GM21723 (cell line): Measurements from ENCODE around the gene ROCK2.

ENCODE experiments used
- ATAC-seq: cut with Tn5 transposase; IDR thresholded peaks from one replicate; pipeline ENCODE4 v1.9.1; 2021; ENCODE audit warnings: mild to moderate bottlenecking, moderate library complexity; ENCODE audit not compliant: unreplicated experiment

The ROCK2 gene

GRCh38 chr2:11344342-11344955 lies at the start of gene ROCK2:
Gene ROCK2, minus strand, starts transcription at chr2:11344636. Its CDS starts 500 bp downstream, at chr2:11344136.
- ATAC-seq: peak; percentile 62

- no peak for ATAC-seq
Observed at GRCh38 chr2:11393711-11394236, 49.3 kb upstream of the ROCK2 start.

DNA sequence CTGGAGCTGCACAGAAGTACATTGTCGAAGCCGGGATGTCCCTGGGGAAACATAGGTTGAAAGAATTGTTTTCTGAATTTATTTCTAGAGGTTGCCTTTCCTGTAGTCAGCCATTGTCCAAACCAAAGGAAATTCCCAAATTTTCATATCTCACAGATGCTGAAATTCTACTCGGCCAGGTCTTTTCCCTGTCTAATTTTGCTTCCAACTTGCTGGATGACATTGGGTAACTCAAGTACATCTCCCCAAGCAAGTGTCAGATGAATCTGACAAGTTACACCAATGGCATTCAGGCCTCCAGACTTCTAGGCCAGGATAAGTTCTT lies 47.5 kb upstream of the ROCK2 start:
- no peak for ATAC-seq

GRCh38 chr2:11390399-11390658 lies 45.9 kb upstream of the ROCK2 start:
- ATAC-seq: no peak

GRCh38 chr2:11389551-11390398 lies 45.3 kb upstream of the ROCK2 start:
- no peak for ATAC-seq

- no peak for ATAC-seq
Observed at GRCh38 chr2:11389052-11389420, 44.6 kb upstream of the ROCK2 start.

DNA sequence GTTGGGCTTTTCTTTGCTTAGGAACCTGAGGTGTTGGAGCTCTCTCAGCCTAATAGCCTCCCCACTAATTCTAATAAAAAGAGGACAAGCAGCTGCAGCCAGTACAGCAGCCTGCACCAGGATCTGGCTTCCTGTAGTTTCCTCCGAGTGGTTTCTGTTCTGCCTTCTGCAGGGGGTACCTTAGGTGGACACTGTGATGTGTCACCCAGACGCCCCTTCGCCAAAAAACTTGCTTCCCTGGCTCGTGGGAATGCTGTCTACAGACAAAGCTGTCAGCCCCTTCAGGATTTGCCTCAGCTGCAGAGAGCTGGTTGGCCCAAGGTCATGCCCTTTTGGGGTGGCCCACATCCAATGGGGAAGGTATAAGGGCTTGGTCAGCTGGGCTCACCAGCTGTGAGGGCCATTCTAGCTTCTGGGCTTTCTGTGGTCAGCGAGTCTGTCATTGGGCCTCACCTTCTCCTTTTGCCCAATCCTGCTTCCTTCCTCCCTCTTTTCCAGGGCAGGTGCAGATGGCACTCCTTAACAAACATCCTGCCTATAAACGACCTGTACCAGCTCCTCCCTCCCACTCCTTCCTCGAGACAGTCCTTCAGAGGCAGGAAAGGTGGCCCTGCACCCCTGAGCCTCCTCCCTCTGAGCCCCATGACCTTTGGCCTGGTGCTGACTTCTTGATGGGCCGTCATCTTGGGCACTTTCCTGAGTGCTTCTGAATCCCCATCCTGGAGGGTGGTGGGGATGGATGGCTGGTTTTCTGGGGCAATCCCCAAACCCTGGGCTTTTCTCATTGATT lies 44.0 kb upstream of the ROCK2 start:
- ATAC-seq: no peak

DNA sequence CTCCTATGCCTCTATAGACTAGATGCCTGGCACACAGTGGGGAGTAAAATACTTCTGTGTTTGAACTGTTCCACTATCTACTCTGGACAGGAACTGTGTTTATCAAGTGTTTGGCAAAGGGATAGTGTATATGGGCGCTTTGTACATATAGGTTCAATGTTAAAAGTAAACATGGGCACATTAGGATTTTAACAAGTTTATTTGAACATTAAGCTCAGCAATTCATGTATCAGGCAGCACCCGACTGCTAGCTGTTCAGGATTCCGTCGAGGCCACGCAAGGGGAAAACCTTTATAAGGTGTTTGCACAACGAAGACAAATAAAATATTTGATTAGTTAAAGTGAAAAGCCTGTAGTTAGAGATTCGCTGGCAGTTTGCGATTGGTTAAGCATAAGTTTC lies 43.4 kb upstream of the ROCK2 start:
- no peak for ATAC-seq

- no peak for ATAC-seq
Observed at GRCh38 chr2:11387100-11387390, 42.6 kb upstream of the ROCK2 start.

DNA sequence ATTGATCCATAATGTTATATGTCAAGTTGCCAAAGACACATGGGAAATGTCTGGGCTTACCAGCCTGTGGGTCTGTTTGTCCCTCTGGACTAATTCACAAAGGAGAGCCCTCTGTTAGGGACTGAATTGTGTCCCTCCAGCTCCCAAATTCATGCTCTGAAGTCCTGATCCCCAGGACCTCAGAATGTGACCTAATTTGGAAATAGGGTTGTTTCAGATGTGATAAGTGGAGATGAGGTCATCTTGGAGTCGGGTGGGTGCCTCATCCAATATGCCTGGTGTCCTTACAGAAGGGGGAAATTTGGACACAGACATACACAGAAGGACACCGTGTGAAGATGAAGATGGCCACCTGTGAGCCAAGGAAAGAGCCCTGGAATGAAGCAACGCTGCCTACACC lies 41.4 kb upstream of the ROCK2 start:
- ATAC-seq: no peak

DNA sequence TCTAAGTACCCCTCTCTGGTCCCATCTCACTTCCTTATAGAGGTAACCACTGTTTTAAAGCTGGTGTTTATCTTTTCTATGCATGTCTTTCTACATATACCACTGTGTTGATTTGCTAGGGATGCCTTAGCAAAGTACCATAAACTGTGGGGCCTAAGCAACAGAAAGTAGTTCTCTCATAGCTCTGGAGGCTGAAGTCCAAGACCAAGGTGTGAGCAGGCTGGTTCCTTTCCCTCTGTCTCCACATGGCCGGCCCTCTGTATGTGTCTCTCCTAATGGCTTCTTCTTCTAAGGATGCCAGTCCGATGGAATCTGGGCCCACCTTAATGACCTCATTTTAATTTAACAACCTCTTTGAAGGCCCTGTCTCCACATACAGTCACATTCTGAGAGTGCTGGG lies 40.8 kb upstream of the ROCK2 start:
- ATAC-seq: no peak

DNA sequence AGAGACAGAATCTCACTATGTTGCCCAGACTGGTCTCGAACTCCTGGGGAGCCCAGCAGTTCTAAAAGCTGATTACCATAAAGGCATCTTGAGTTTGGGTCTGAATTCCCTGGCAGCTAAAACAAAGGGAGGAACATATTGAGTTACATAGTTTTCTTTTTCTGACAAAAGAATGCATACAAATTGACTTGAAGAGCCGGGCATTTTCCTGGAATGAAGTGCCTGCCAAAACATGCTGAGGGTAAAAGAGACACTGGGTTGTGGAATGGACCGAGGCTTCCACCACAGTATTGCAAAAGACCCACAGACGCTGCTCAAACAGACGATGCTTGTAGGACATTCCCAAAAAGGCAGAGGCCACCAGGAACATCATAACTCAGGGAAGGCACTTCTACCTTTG lies 35.1 kb upstream of the ROCK2 start:
- ATAC-seq: no peak

DNA sequence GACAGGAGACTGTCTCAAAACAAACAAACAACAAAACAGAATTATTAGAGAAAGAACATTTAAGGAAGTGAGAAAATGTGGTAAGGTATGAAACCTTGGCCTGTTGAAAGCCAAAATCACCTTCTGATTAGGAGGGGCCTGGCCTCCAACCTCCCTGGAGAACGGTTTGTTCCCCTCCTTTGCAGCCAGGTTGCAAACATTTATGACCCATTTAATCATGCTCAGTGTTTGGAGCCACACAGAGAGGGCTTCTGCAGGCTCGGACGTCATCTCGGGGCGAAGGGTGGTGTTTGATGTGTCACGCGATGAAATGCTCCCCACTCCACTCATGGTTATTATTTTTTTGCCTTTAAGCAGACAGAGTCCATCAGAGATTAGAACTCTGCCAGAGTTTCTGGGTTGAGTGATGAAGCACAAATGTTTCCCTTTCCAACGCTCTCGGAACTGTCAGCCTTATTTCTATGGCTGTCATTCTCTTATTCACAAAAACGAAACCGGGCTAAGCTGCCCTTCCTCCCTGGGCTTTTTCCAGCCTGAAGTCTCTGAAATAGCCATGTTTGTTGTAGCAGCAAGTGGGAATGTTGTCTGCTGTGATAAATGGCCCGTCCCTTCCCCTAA lies 33.6 kb upstream of the ROCK2 start:
- ATAC-seq: peak; percentile 91

DNA sequence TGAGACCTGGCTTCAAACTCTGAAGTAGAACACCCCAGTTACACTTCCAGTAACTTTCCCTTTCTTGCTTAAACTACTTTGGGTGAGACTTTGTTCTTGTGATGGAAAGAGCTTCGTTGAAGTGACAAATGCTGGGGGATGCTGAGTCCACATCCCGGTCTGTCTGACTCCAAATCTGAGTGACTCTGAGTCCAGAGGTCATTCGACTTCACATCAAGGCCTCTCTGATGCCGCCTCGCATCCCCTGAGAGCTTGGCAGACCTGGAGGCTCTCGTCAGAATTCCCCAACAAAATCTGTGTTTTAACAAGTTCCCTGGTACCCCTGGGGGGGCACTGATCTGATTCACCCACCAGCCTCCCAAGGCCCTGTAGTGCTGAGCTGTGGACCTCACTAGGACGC lies 31.6 kb upstream of the ROCK2 start:
- no peak for ATAC-seq

DNA sequence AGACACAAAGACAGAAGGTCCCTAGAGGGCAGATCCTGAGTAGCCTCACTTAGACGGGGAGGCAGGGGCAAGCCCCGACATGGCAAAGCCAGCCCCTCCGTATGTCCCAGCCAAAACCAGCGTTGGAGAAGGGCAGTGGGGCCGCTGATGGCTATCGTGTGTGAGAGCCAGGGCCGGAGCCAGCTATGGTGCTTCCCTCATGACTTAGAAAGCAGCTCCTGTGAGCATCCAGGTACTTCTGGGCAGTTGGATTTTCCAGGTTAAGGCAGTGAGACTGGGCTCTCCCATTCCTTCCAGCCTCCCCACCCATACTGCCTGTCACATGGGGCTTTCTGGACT lies 31.2 kb upstream of the ROCK2 start:
- ATAC-seq: no peak

DNA sequence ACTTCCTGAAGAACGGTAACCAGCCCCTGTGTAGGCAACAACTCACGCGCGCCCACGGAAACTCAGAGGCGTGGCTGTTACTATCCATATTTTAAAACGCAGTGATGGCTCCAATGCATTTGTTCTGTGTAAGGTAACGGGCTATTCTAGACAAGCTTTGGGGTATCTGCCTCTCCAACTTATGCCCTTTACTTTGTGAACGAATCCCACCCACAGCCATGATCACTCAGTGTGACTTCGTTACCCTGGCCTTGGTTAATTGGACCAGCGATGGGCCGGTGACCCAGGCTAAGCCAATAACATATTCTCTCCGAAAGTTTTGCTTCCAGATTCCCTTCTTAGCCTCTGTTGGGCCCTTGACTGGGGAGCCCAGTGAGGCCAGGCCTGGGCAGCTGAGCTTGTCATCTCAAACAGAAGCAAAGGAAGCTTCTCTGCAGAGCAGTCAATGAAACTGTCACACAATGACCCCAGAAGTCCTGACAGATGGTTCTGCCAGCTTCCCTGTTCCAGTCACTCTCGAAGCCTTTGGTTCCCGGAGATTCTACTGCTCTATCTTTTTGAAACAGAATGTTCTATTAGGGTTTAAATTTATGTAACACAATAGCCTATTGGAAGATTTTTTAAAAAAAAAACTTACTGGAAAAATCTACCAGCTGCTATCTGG lies 30.7 kb upstream of the ROCK2 start:
- ATAC-seq: no peak

GRCh38 chr2:11373096-11373495 lies 28.7 kb upstream of the ROCK2 start:
- no peak for ATAC-seq

DNA sequence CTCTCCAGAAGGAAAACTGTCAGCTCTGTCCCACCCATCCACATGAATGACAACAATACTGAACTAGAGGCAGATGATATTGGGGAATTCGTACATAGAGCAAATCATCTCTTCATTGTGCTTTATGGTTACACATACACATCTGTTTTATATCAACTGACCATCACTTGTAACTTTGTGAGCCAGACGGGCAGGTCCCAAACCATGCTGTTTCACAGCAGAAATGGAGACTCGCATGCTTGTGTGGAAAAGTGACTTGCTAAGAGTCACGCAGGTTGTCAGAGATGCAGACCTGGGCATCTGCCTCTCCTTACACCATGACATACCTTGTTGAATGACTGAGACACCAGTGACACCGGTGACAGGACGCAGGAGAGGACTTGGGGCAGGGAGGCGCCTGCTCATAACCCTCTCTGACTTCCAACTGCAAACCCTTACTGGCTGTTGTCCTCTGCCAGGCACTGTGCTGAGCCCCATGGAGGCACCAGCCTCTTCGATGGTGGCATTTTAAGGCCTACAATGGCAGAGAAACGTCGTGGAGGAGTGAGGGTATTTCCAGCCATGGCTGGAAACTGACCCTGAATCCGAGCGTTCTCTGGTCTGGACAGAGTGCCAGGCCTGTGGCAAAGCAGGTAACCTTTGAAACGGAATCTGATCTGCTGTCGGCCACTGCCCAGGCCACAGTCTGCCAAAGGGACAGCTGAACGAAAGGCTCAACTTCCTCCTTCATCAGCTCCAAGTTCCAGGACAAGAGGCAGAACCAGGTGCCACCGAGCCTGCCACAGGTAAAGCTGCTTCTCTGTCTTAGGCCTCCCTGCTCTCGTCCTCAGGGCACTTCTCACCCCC lies 26.9 kb upstream of the ROCK2 start:
- ATAC-seq: no peak

DNA sequence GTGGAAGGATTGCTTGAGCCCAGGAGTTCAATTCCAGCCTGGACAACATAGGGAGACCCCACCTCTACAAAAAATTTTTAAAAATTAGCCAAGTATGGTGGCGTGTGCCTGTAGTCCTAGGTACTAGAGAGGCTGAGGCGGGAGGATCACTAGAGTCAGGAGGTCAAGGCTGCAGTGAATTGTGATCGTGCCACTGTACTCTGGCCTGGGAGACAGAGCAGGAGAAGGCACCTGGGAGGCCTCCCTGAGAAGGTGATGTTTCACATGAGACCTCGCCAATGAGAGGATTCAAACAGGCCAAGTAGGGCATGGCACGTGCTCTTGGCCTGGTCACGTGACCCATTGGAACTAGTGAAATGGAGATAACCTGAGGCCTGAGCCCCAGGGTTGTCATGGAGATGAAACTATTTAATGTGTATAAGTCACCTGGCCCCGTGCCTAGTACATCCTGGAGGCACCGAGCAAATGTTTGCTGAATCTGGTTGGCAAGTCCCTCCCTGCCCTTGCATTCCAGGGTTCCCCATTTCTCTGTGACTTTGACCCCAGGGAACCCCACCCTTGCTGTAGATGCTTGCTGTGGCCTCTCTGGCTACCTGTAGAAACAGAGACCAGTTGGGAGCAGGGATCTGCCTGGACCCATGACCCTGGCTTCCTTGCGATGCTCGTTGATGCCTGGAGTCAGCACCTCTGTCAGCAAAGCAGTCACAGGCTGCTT lies 26.1 kb upstream of the ROCK2 start:
- no peak for ATAC-seq

DNA sequence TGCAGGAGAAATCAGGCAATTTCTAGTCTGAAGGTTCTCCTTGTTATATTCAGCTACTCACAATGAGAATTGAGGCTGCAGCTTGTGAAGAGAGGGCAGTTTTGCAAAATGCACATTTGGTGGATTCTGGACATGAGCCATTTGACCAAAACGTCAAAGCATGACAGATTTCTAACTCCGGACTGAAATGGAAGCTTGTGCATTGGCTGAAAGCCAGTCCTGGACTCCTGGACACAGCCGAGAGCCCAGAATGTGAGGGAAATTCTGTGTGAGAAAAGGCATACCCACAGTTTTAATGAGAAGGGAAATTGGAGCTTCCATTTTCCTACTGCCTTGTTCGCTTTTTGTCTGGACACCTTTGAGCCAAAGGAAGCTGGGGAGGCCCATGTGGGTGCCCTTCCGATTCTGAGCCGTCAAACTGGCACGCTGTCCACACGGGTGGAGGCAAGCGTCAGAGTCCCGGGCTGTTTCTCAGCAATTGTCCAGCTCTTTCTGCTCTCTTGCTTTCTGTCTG lies 23.7 kb upstream of the ROCK2 start:
- ATAC-seq: no peak
